SK-N-SH (cell line): ENCODE measurements around the gene LMO4. TPM values are rescaled to one million over a fixed set of nuclear protein-coding genes. Genes with fewer than 3 reads are reported as not detected.

Experiments used
- CTCF ChIA-PET: fragments of 300-600, 350-600 bp; formaldehyde crosslinking; extraction: SDS; loops from one replicate; lab custom pipeline; 2021; lab: Yijun Ruan, JAX
- POLR2A ChIA-PET: fragments of 350-600 bp; sonication (Branson Sonifier 250); formaldehyde crosslinking; extraction: SDS; loops from one replicate; lab custom pipeline; 2020; ENCODE audit warnings: antibody characterized with exemption, inconsistent platforms; lab: Yijun Ruan, JAX
- DNase-seq: peaks from one replicate; pipeline ENCODE4 v3.0.0; 2012
- H2AFZ ChIP-seq: fragments of 200-600 bp; sonication (generic); 2 replicates; pipeline ENCODE4 v1.8.1; 2016; ENCODE audit warnings: antibody characterized with exemption, mild to moderate bottlenecking, low read depth
- H3F3A ChIP-seq: fragments of 200-600 bp; sonication (generic); replicated peaks from 2 replicates; pipeline ENCODE3; 2016; ENCODE audit warnings: antibody characterized with exemption, mild to moderate bottlenecking; ENCODE audit not compliant: insufficient read depth
- H3K27ac ChIP-seq, 2 experiments: fragments of 200-500 bp in 1 of 2; fragments of 200-600 bp in 1 of 2; sonication (Bioruptor generic) in 1 of 2; sonication (generic), shearing (Covaris generic) in 1 of 2; 2 replicates each; pipeline versions ENCODE4 v1.5.1 to v1.6.1; 2014 to 2016; ENCODE audit warnings: low read depth in 2 of 2, inconsistent platforms in 1 of 2, low read length in 1 of 2, mild to moderate bottlenecking in 1 of 2, mixed read lengths in 1 of 2
- H3K27me3 ChIP-seq: fragments of 200-600 bp; sonication (generic), shearing (Covaris generic); 2 replicates; pipeline ENCODE4 v1.6.1; 2016; ENCODE audit warnings: mixed run types; ENCODE audit not compliant: insufficient read depth
- H3K36me3 ChIP-seq, 2 experiments: fragments of 200-500 bp in 1 of 2; fragments of 200-600 bp in 1 of 2; sonication (Bioruptor generic) in 1 of 2; sonication (generic) in 1 of 2; replicated peaks in 1 of 2; 2 replicates each; pipeline versions ENCODE3 to v1.5.1; 2014 to 2016; ENCODE audit warnings: low read length in 1 of 2, mild to moderate bottlenecking in 1 of 2; ENCODE audit not compliant: insufficient read depth in 2 of 2, control insufficient read depth in 1 of 2
- H3K4me1 ChIP-seq, 2 experiments: fragments of 200-500 bp in 1 of 2; fragments of 200-600 bp in 1 of 2; sonication (Bioruptor generic) in 1 of 2; sonication (generic), shearing (Covaris generic) in 1 of 2; 2 replicates each; pipeline versions ENCODE4 v1.5.1 to v1.6.1; 2014 to 2016; ENCODE audit warnings: low read depth in 1 of 2, low read length in 1 of 2, mixed run types in 1 of 2; ENCODE audit not compliant: insufficient read depth in 2 of 2, control insufficient read depth in 1 of 2
- H3K4me2 ChIP-seq: fragments of 200-600 bp; sonication (generic), shearing (Covaris generic); 2 replicates; pipeline ENCODE4 v1.6.1; 2017; ENCODE audit warnings: mixed run types
- H3K4me3 ChIP-seq, 2 experiments: fragments of 200-500 bp in 1 of 2; fragments of 200-600 bp in 1 of 2; sonication (Bioruptor generic) in 1 of 2; sonication (generic), shearing (Covaris generic) in 1 of 2; 2 replicates each; pipeline versions ENCODE4 v1.5.1 to v1.8.1; 2014 to 2016; ENCODE audit warnings: low read depth in 2 of 2, inconsistent platforms in 1 of 2, low read length in 1 of 2, mild to moderate bottlenecking in 1 of 2, mixed read lengths in 1 of 2, moderate library complexity in 1 of 2
- H3K79me2 ChIP-seq: fragments of 200-600 bp; sonication (generic); 2 replicates; pipeline ENCODE4 v1.8.1; 2017; ENCODE audit warnings: mild to moderate bottlenecking; ENCODE audit not compliant: insufficient read depth
- H3K9ac ChIP-seq: fragments of 200-600 bp; sonication (generic); 2 replicates; pipeline ENCODE4 v1.6.1; 2017; ENCODE audit warnings: mixed run types
- H3K9me2 ChIP-seq: fragments of 200-600 bp; sonication (generic); 2 replicates; pipeline ENCODE4 v1.6.1; 2017; ENCODE audit warnings: mixed run types
- H3K9me3 ChIP-seq: fragments of 200-600 bp; sonication (generic); 2 replicates; pipeline ENCODE4 v1.6.1; 2017; ENCODE audit warnings: mixed run types, mild to moderate bottlenecking, moderate library complexity
- H4K20me1 ChIP-seq: fragments of 200-600 bp; sonication (generic); 2 replicates; pipeline ENCODE4 v1.6.1; 2017; ENCODE audit warnings: mild to moderate bottlenecking, mixed run types; ENCODE audit not compliant: insufficient read depth
- ELF1 ChIP-seq: IDR thresholded peaks from 2 replicates; pipeline ENCODE4 v1.4.0; 2012
- FOSL2 ChIP-seq: IDR thresholded peaks from 2 replicates; pipeline ENCODE4 v1.4.0; 2012; ENCODE audit warnings: low read depth, mild to moderate bottlenecking, moderate library complexity, borderline replicate concordance
- FOXM1 ChIP-seq: IDR thresholded peaks from 2 replicates; pipeline ENCODE4 v1.4.0; 2012; ENCODE audit warnings: low read depth, mild to moderate bottlenecking
- GABPA ChIP-seq: IDR thresholded peaks from 2 replicates; pipeline ENCODE4 v1.4.0; 2012; ENCODE audit warnings: low read depth, mild to moderate bottlenecking
- JUND ChIP-seq: IDR thresholded peaks from 2 replicates; pipeline ENCODE4 v1.4.0; 2012
- POLR2AphosphoS5 ChIP-seq: IDR thresholded peaks from 2 replicates; pipeline ENCODE4 v1.6.1; 2012; ENCODE audit warnings: low read depth, low read length
- RCOR1 ChIP-seq: fragments of 150-350 bp; IDR thresholded peaks from 2 replicates; pipeline ENCODE4 v1.6.1; 2017; ENCODE audit warnings: antibody characterized with exemption, low read length
- RFX5 ChIP-seq: IDR thresholded peaks from 2 replicates; pipeline ENCODE4 v1.6.1; 2012; ENCODE audit warnings: mild to moderate bottlenecking, improper control_type of control experiment, low read length
- RXRA ChIP-seq: IDR thresholded peaks from 2 replicates; pipeline ENCODE4 v1.4.0; 2012; ENCODE audit warnings: low read depth, mild to moderate bottlenecking, borderline replicate concordance
- SMC3 ChIP-seq: IDR thresholded peaks from 2 replicates; pipeline ENCODE4 v1.6.1; 2012; ENCODE audit warnings: low read depth, low read length, improper control_type of control experiment
- TAF1 ChIP-seq: IDR thresholded peaks from 2 replicates; pipeline ENCODE4 v1.6.1; 2012; ENCODE audit warnings: low read depth, mild to moderate bottlenecking, low read length, moderate library complexity, borderline replicate concordance
- TCF12 ChIP-seq: IDR thresholded peaks from 2 replicates; pipeline ENCODE4 v1.4.0; 2012
- WGBS: methylation state at CpG from one replicate; pipeline ENCODE4 v1.1.6; 2017; ENCODE audit warnings: low lambda C conversion rate; 5-methylcytosine and 5-hydroxymethylcytosine counted together
- polyA plus RNA-seq, 3 experiments: library from polyadenylated mRNA; depleted of rRNA; stranded (reverse); fragments of >200 nt; gene quantifications; 2 replicates each; pipeline ENCODE4 v1.2.3, GENCODE V29; 2012
- TF ChIP-seq, protein P1 (sequence below): fragments of 200-600 bp; sonication (generic); IDR thresholded peaks from 2 replicates; pipeline ENCODE4 v1.6.1; 2017; ENCODE audit warnings: antibody characterized with exemption, mild to moderate bottlenecking, moderate library complexity
- TF ChIP-seq, protein P2 (sequence below): IDR thresholded peaks from 2 replicates; pipeline ENCODE4 v1.4.0; 2012; ENCODE audit warnings: low read depth

The LMO4 gene
- polyA plus RNA-seq, 1 of the 3 experiments (the other 2 are of a cell fraction), result 64.7 TPM

DNA sequence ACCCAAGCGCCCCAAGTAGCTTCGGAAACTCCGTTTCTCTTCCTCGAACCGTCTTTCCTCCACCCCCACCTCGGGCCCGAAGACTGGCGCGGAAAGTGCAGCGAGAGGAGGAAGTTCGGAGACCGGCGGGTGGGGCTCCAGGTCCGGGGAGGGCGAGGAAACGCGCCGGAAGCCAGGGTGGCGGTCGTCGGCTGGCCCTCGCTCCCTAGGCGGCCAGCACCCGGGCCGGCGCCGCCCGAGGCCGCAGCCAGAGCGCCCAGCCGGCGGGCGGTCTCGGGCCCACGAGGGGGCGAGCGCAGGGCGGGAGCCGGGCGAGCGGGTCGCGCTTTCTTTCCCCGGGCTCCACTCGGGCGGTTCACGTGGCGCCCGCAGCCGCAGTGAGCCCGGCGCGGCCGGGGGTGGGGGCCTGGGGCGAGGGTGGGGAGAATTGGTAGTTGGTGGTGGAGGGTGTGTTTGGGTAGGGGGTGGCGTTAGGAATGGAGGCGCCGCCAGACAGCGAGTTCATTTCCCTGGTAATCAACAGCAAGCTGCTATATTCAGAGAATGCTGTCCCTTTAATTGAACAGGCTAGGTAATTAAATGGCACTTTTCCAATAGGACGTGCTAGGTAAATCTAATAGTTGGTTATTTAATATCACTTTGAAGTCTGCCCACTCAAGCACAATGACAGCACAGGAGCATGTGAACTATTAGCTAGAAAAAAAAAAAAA lies 6.7 kb downstream of the LMO4 start:
- TF ChIP-seq POLR2AphosphoS5 (0 out of 2 replicates have a peak, but pooled peaks have one; percentile 28), RCOR1 (no peak), JUND (no peak)
- TF ChIP-seq, protein P1, sequence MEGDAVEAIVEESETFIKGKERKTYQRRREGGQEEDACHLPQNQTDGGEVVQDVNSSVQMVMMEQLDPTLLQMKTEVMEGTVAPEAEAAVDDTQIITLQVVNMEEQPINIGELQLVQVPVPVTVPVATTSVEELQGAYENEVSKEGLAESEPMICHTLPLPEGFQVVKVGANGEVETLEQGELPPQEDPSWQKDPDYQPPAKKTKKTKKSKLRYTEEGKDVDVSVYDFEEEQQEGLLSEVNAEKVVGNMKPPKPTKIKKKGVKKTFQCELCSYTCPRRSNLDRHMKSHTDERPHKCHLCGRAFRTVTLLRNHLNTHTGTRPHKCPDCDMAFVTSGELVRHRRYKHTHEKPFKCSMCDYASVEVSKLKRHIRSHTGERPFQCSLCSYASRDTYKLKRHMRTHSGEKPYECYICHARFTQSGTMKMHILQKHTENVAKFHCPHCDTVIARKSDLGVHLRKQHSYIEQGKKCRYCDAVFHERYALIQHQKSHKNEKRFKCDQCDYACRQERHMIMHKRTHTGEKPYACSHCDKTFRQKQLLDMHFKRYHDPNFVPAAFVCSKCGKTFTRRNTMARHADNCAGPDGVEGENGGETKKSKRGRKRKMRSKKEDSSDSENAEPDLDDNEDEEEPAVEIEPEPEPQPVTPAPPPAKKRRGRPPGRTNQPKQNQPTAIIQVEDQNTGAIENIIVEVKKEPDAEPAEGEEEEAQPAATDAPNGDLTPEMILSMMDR, result peak; percentile 31; the same call in 1 of the 2 replicates
- Histone ChIP-seq H3K4me1 (peaks cover 3 to 25% of the 10 kb centered on the region in 2 experiments), H2AFZ (no peak overlapping the region; the same call in 1 of the 2 replicates)

DNA sequence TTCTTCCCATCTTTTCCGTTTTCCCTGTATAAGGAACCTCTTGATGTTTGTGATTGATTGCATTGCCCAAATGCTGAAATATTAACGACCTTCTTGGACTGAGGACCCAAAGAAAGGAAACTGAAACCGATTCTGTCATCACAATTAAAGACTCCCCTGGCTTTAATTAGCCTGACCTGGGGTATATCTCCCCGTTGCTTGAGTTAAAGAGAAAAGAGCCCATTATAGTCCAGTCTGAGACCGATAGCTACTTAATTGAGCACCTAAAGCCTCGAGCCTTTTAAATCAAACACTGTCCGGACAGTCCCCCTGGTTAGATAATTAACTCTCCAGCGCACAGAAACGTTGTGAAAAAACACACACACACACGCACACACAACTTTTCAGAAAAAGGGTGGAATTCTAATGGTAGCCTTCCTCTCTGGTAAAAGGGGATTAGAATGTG lies 8.0 kb downstream of the LMO4 start:
- ChIA-PET POLR2A (no interaction called here), CTCF (interaction anchor here (2.5 kb wide), 1 partner anchor 8 kb away, joined by 13 read pairs; no protein-coding TSS in a partner anchor)
- Histone ChIP-seq H4K20me1 (peaks cover 17% of the 10 kb centered on the region; the same call in 1 of the 2 replicates), H3K4me1 (peaks cover 3 to 25% of the 10 kb centered on the region in 2 experiments), H3K79me2 (peaks cover 99% of the 10 kb centered on the region), H3K27ac (no peak overlapping the region), H3K27me3 (no peaks in the 10 kb centered on the region), H2AFZ (no peak overlapping the region), H3F3A (peaks cover 20% of the 10 kb centered on the region), H3K4me2 (peak overlapping the region; percentile 87), H3K9me2 (no peaks in the 10 kb centered on the region), H3K9ac (no peak overlapping the region), H3K9me3 (no peaks in the 10 kb centered on the region), H3K4me3 (no peak overlapping the region), H3K36me3 (peaks cover 35 to 41% of the 10 kb centered on the region in 2 experiments)
- no peak for DNase-seq
- no peak for TF ChIP-seq RXRA
- TF ChIP-seq, protein P2, sequence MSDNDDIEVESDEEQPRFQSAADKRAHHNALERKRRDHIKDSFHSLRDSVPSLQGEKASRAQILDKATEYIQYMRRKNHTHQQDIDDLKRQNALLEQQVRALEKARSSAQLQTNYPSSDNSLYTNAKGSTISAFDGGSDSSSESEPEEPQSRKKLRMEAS, result no peak
- WGBS, result 78% methylated on average over 10 of the region's 10 CpGs

More for the DNA sequence above, 6.7 kb downstream of the LMO4 start:
- H3K9me3 ChIP-seq, result no peaks in the 10 kb centered on the region
- POLR2A ChIA-PET, result no interaction called here
- H3F3A ChIP-seq, result peaks cover 22% of the 10 kb centered on the region
- 0% methylated on average over 15 of the region's 60 CpGs for WGBS
- peak; percentile 84 for DNase-seq
- CTCF ChIA-PET, result interaction anchor here (0.7 to 2.5 kb wide), 4 partner anchors 9 to 14 kb away, joined by 3 to 13 read pairs (median 7); no protein-coding TSS in a partner anchor
- peaks cover 22 to 28% of the 10 kb centered on the region in 2 experiments for H3K36me3 ChIP-seq
- H3K4me2 ChIP-seq, result peak overlapping the region; percentile 87
- peak overlapping the region; percentile 75 for H3K9ac ChIP-seq
- peak overlapping the region; percentile 66 to 67 for H3K4me3 ChIP-seq
- no peaks in the 10 kb centered on the region for H3K9me2 ChIP-seq
- peak overlapping the region; percentile 3 to 60; a peak in 3 of 4 replicates for H3K27ac ChIP-seq
- peaks cover 17% of the 10 kb centered on the region; the same call in 1 of the 2 replicates for H4K20me1 ChIP-seq
- peaks cover 99% of the 10 kb centered on the region for H3K79me2 ChIP-seq
- no peaks in the 10 kb centered on the region for H3K27me3 ChIP-seq

DNA sequence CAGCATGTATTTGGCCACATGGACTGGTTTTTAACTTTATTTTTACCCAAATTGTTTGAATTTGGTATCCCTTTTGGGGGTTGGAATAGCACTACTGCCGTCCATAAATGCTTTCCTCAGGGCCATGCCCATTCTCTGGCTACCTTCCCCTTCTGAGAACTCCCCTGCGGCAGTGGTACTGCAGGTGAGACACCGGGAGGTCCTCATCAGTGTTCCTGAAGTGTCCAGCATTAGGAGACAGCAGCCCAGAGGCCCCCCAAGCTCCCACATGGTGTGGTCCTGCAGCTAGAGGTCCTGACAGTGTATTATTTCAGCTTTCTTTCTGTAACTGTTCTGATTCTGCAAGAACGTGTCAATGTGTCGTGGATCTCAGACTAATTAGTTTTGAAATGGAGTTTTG lies 8.9 kb downstream of the LMO4 start:
- Histone ChIP-seq H3K27ac (no peak overlapping the region), H3K9me2 (no peaks in the 10 kb centered on the region), H3K4me3 (no peak overlapping the region), H3K4me2 (no peak overlapping the region), H3K9me3 (no peaks in the 10 kb centered on the region), H2AFZ (no peak overlapping the region), H3K79me2 (peaks cover 99% of the 10 kb centered on the region), H3K4me1 (peaks cover 0 to 25% of the 10 kb centered on the region in 2 experiments), H4K20me1 (peaks cover 13% of the 10 kb centered on the region; the same call in 1 of the 2 replicates), H3F3A (peaks cover 17% of the 10 kb centered on the region), H3K9ac (no peak overlapping the region), H3K27me3 (no peaks in the 10 kb centered on the region), H3K36me3 (peaks cover 41 to 51% of the 10 kb centered on the region in 2 experiments)
- TF ChIP-seq TAF1, result no peak
- no peak for TF ChIP-seq GABPA
- TF ChIP-seq TCF12, result no peak
- no peak for TF ChIP-seq ELF1
- no peak for TF ChIP-seq JUND
- no peak for TF ChIP-seq RXRA
- TF ChIP-seq FOXM1, result no peak
- no peak for TF ChIP-seq RFX5
- TF ChIP-seq FOSL2, result no peak
- no peak for TF ChIP-seq RCOR1
- TF ChIP-seq SMC3, result no peak
- TF ChIP-seq POLR2AphosphoS5, result no peak
- TF ChIP-seq, protein P2, result no peak
- ChIA-PET POLR2A (no interaction called here), CTCF (no interaction called here)
- WGBS, result 85% methylated on average over 4 of the region's 5 CpGs
- no peak for DNase-seq
